ENCODE results near the gene EPB41L4A.

- no peak for TF ChIP-seq EP300 (IDR thresholded peaks at IDR 0.05; ENCODE audit: low read depth)
- no peak for TF ChIP-seq CTCF (IDR thresholded peaks at IDR 0.05)
- TF ChIP-seq POLR2A (IDR thresholded peaks at IDR 0.05): no peak
- no peak for TF ChIP-seq POLR2AphosphoS5 (IDR thresholded peaks at IDR 0.05)
Measured at GRCh38 chr5:112126982-112127381, 292.1 kb downstream of the EPB41L4A start.

All from transverse colon (tissue), 4 donors.